Upper lobe of left lung (tissue), 4 donors: ENCODE results near the gene MTTP.

ENCODE experiments used
- CTCF ChIP-seq, 6 experiments: fragments of 450-650 bp in 4 of 6; fragments of 200-600 bp in 2 of 6; sonication (generic) in 2 of 6; IDR thresholded peaks; one replicate each; pipeline ENCODE4 v1.5.1; 2016 to 2019; ENCODE audit warnings: antibody characterized with exemption in 6 of 6
- EP300 ChIP-seq, 4 donors: sonication (generic); formaldehyde crosslinking; IDR thresholded peaks; one replicate each; pipeline ENCODE4 v1.5.1; 2017; ENCODE audit warnings: antibody characterized with exemption in 4 of 4, control low read depth in 2 of 4
- POLR2A ChIP-seq, 4 donors: fragments of 450-650 bp; IDR thresholded peaks; one replicate each; pipeline ENCODE4 v1.5.1; 2016 to 2017; ENCODE audit warnings: antibody characterized with exemption in 4 of 4, mild to moderate bottlenecking in 2 of 4
- POLR2AphosphoS5 ChIP-seq, 2 donors: sonication (generic); formaldehyde crosslinking; IDR thresholded peaks; one replicate each; pipeline ENCODE4 v1.5.1; 2017; ENCODE audit warnings: antibody characterized with exemption in 2 of 2

GRCh38 chr4:99614491-99614890 is 39.9 kb downstream of the MTTP start:
- TF ChIP-seq POLR2A (IDR thresholded peaks at IDR 0.05) (no peak), EP300 (IDR thresholded peaks at IDR 0.05) (no peak), POLR2AphosphoS5 (IDR thresholded peaks at IDR 0.05) (no peak), CTCF (IDR thresholded peaks at IDR 0.05) (no peak)
